Measurements from ENCODE around the gene KCNH6. TPM values are rescaled to one million over a fixed set of nuclear protein-coding genes. Genes with fewer than 3 reads are reported as not detected.

KCNH6 gene
- total RNA-seq, 4 donors from 2014 or later: not detected

DNA sequence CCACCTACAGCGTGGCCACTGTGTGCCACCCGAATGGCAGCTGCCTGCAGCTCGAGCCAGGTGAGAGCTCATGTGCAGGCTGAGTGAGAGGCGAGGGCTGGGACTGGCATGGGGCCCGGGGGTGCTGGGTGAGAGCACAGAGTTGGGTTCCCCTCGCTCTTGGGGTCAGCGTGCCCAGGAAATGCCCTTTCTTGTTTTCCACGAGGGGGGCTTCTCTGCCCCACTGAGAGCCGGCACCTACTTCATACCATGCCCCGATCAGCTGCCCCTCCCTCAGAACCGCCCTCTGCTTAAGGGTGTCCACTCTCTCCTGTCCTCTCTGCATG, 36.2 kb upstream of the KCNH6 start:
- H3K4me1 ChIP-seq: no peaks in the 10 kb centered on the region
- no peak for TF ChIP-seq POLR2AphosphoS5 (IDR thresholded peaks at IDR 0.05)
- no peak for TF ChIP-seq EP300 (IDR thresholded peaks at IDR 0.05)
- TF ChIP-seq POLR2A (IDR thresholded peaks at IDR 0.05; ENCODE audit: low read depth): no peak
- TF ChIP-seq, protein P1, sequence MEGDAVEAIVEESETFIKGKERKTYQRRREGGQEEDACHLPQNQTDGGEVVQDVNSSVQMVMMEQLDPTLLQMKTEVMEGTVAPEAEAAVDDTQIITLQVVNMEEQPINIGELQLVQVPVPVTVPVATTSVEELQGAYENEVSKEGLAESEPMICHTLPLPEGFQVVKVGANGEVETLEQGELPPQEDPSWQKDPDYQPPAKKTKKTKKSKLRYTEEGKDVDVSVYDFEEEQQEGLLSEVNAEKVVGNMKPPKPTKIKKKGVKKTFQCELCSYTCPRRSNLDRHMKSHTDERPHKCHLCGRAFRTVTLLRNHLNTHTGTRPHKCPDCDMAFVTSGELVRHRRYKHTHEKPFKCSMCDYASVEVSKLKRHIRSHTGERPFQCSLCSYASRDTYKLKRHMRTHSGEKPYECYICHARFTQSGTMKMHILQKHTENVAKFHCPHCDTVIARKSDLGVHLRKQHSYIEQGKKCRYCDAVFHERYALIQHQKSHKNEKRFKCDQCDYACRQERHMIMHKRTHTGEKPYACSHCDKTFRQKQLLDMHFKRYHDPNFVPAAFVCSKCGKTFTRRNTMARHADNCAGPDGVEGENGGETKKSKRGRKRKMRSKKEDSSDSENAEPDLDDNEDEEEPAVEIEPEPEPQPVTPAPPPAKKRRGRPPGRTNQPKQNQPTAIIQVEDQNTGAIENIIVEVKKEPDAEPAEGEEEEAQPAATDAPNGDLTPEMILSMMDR (IDR thresholded peaks at IDR 0.05): no peak
- intact Hi-C loops (cut with DNase I): no loop called here
- H3K9me3 ChIP-seq: no peaks in the 10 kb centered on the region
- 91% methylated on average over 8 of the region's 11 CpGs for WGBS
- H3K36me3 ChIP-seq: peaks cover 0 to 5% (median 2%) of the 10 kb centered on the region in 4 donors
- no peak overlapping the region for H3K27ac ChIP-seq (replicated peaks in 1 of 4)
- no peak for DNase-seq (ENCODE audit: extremely low spot score)
- H3K4me3 ChIP-seq: no peak overlapping the region
- H3K27me3 ChIP-seq: peaks cover 0 to 17% (median 0%) of the 10 kb centered on the region in 4 donors

DNA sequence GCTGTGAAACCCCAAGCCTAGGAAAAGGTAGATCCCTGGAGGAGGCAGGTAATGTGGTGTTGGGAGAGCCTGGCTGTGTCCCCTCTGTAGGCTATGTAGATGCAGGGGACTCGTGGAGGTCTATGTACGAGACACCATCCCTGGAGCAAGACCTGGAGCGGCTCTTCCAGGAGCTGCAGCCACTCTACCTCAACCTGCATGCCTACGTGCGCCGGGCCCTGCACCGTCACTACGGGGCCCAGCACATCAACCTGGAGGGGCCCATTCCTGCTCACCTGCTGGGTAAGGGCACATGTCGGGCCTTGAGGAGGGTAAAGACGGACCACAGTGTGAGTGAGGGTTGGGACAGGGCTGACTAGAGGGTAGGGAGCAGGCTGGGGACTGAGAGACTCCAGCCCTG, 34.3 kb upstream of the KCNH6 start:
- Histone ChIP-seq H3K4me1 (no peaks in the 10 kb centered on the region), H3K4me3 (no peak overlapping the region), H3K27me3 (peaks cover 0 to 10% (median 0%) of the 10 kb centered on the region in 4 donors), H3K9me3 (no peaks in the 10 kb centered on the region), H3K36me3 (peaks cover 0 to 4% (median 0%) of the 10 kb centered on the region in 4 donors), H3K27ac (replicated peaks in 1 of 4) (no peak overlapping the region)
- TF ChIP-seq, protein P1 (IDR thresholded peaks at IDR 0.05): no peak
- no peak for TF ChIP-seq POLR2AphosphoS5 (IDR thresholded peaks at IDR 0.05)
- TF ChIP-seq POLR2A (IDR thresholded peaks at IDR 0.05; ENCODE audit: low read depth): no peak
- WGBS: 90% methylated on average over 8 of the region's 10 CpGs
- intact Hi-C loops (cut with DNase I): no loop called here
- no peak for DNase-seq (ENCODE audit: extremely low spot score)

DNA sequence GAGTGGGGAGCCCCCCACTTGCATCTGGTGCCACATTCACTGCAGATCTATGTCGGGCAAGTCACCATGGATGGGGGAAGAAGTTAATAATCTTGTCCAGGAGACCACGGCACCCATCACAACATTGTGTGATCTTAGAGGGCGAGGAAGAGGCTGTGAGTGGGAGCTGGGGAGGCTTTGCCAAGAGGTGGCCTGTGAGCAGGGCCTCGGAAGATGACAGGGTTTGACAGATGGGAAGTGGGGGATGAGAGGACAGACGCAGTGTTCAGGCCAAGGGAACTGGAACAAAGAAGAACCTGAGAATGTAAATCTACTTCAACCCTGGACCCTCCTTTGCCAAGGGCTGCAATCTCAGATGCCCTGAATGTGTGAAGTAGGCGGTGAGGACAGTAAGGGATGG, 33.9 kb upstream of the KCNH6 start:
- Histone ChIP-seq H3K9me3 (no peaks in the 10 kb centered on the region), H3K27ac (replicated peaks in 1 of 4) (no peak overlapping the region), H3K27me3 (peaks cover 0 to 10% (median 0%) of the 10 kb centered on the region in 4 donors), H3K4me3 (no peak overlapping the region), H3K36me3 (peaks cover 0 to 4% (median 0%) of the 10 kb centered on the region in 4 donors), H3K4me1 (no peaks in the 10 kb centered on the region)
- intact Hi-C loops (cut with DNase I): no loop called here
- TF ChIP-seq, protein P1 (IDR thresholded peaks at IDR 0.05): no peak
- TF ChIP-seq POLR2A (IDR thresholded peaks at IDR 0.05; ENCODE audit: low read depth): no peak
- no peak for TF ChIP-seq EP300 (IDR thresholded peaks at IDR 0.05)
- no peak for TF ChIP-seq POLR2AphosphoS5 (IDR thresholded peaks at IDR 0.05)
- 83% methylated on average over 6 of the region's 6 CpGs for WGBS
- no peak for DNase-seq (ENCODE audit: extremely low spot score)

DNA sequence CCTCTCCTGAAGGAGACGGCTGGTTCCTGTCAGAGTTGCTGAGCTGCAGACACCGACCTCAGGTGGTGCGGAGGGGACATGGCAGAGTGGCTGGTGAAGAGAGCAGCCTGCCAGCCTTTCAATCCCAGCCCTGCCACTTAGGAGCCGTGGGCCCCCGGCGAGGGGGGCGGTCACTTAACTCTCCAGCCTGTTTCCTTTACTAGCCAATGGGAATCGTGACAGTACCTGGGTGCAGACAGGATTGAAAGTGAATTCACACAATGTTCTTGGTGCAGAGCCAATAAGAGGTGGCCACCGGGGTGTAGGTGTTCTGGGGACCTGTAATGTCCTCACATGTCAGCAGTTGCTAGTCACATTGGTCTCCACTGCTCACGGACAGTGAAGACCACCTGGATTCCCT, 32.8 kb upstream of the KCNH6 start:
- H3K36me3 ChIP-seq: peaks cover 0 to 4% (median 0%) of the 10 kb centered on the region in 4 donors
- H3K9me3 ChIP-seq: no peaks in the 10 kb centered on the region
- H3K27ac ChIP-seq (replicated peaks in 1 of 4): no peak overlapping the region
- no peaks in the 10 kb centered on the region for H3K4me1 ChIP-seq
- WGBS: 51% methylated on average over 4 of the region's 10 CpGs
- no peak for DNase-seq (ENCODE audit: extremely low spot score)
- H3K4me3 ChIP-seq: no peak overlapping the region
- peaks cover 0 to 3% (median 0%) of the 10 kb centered on the region in 4 donors for H3K27me3 ChIP-seq
- TF ChIP-seq, protein P1 (IDR thresholded peaks at IDR 0.05): no peak
- TF ChIP-seq POLR2A (IDR thresholded peaks at IDR 0.05; ENCODE audit: low read depth) (no peak), EP300 (IDR thresholded peaks at IDR 0.05) (no peak), POLR2AphosphoS5 (IDR thresholded peaks at IDR 0.05) (no peak)
- intact Hi-C loops (cut with DNase I): no loop called here

DNA sequence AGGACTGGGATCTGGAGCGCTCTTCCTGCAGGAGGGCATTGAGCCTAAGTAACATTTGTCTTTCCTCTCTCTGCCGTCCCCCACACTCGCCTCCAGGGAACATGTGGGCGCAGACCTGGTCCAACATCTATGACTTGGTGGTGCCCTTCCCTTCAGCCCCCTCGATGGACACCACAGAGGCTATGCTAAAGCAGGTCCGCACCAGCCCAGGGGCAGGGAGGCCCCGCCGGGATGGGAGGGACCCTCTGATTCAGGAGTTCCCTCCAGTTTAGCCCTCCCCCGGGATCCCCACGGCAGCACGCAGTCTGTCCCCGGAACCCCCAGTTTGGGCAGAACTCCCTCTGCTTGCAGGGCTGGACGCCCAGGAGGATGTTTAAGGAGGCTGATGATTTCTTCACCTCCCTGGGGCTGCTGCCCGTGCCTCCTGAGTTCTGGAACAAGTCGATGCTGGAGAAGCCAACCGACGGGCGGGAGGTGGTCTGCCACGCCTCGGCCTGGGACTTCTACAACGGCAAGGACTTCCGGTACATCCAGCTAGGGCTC, 32.2 kb upstream of the KCNH6 start:
- no peak overlapping the region for H3K4me3 ChIP-seq
- peaks cover 0 to 4% (median 0%) of the 10 kb centered on the region in 4 donors for H3K36me3 ChIP-seq
- intact Hi-C loops (cut with DNase I): no loop called here
- no peaks in the 10 kb centered on the region for H3K9me3 ChIP-seq
- peaks cover 0 to 3% (median 0%) of the 10 kb centered on the region in 4 donors for H3K27me3 ChIP-seq
- H3K4me1 ChIP-seq: no peaks in the 10 kb centered on the region
- DNase-seq (ENCODE audit: extremely low spot score): no peak
- WGBS: 89% methylated on average over 20 of the region's 22 CpGs
- H3K27ac ChIP-seq (replicated peaks in 1 of 4): no peak overlapping the region
- TF ChIP-seq POLR2A (IDR thresholded peaks at IDR 0.05; ENCODE audit: low read depth): no peak
- no peak for TF ChIP-seq POLR2AphosphoS5 (IDR thresholded peaks at IDR 0.05)
- TF ChIP-seq, protein P1 (IDR thresholded peaks at IDR 0.05): no peak
- no peak for TF ChIP-seq EP300 (IDR thresholded peaks at IDR 0.05)

All from esophagus muscularis mucosa (tissue), 4 donors.